ENCODE data around the gene NCAM2. TPM values are rescaled to one million over a fixed set of nuclear protein-coding genes. Genes with fewer than 3 reads are reported as not detected.

The NCAM2 gene
- total RNA-seq, 1 donor from 2014 or later: 15.9 TPM

GRCh38 chr21:21205604-21206003 lies 207.4 kb downstream of the NCAM2 start:
- Histone ChIP-seq H3K27ac (no peak overlapping the region), H3K9me3 (no peaks in the 10 kb centered on the region), H3K27me3 (no peaks in the 10 kb centered on the region), H3K4me1 (no peaks in the 10 kb centered on the region), H3K36me3 (no peaks in the 10 kb centered on the region), H3K4me3 (no peak overlapping the region)
- DNase-seq: no peak
- TF ChIP-seq CTCF (IDR thresholded peaks at IDR 0.05): no peak
- intact Hi-C loops (cut with DNase I): no loop called here
- no peak for ATAC-seq

GRCh38 chr21:21210552-21210951 lies 212.3 kb downstream of the NCAM2 start:
- H3K27ac ChIP-seq: no peak overlapping the region
- no peak for ATAC-seq

GRCh38 chr21:21213297-21213696 lies 215.1 kb downstream of the NCAM2 start:
- no peak overlapping the region for H3K4me3 ChIP-seq
- H3K4me1 ChIP-seq: no peaks in the 10 kb centered on the region
- H3K9me3 ChIP-seq: no peaks in the 10 kb centered on the region
- no peak for TF ChIP-seq CTCF (IDR thresholded peaks at IDR 0.05)
- intact Hi-C loops (cut with DNase I): no loop called here
- no peaks in the 10 kb centered on the region for H3K27me3 ChIP-seq
- no peak overlapping the region for H3K27ac ChIP-seq
- no peak for DNase-seq
- ATAC-seq: no peak
- no peaks in the 10 kb centered on the region for H3K36me3 ChIP-seq

More at GRCh38 chr21:21210552-21210951, 212.3 kb downstream of the NCAM2 start:
- no peak for TF ChIP-seq CTCF (IDR thresholded peaks at IDR 0.05)
- intact Hi-C loops (cut with DNase I): no loop called here
- no peak for DNase-seq
- Histone ChIP-seq H3K9me3 (no peaks in the 10 kb centered on the region), H3K36me3 (no peaks in the 10 kb centered on the region), H3K4me3 (no peak overlapping the region), H3K27me3 (no peaks in the 10 kb centered on the region), H3K4me1 (no peaks in the 10 kb centered on the region)

GRCh38 chr21:21216047-21216446 lies 217.8 kb downstream of the NCAM2 start:
- DNase-seq (no peak), ATAC-seq (no peak)
- intact Hi-C loops (cut with DNase I): no loop called here
- Histone ChIP-seq H3K36me3 (no peaks in the 10 kb centered on the region), H3K4me1 (no peaks in the 10 kb centered on the region), H3K27ac (no peak overlapping the region), H3K9me3 (no peaks in the 10 kb centered on the region), H3K27me3 (no peaks in the 10 kb centered on the region), H3K4me3 (no peak overlapping the region)
- TF ChIP-seq CTCF (IDR thresholded peaks at IDR 0.05): no peak

- intact Hi-C loops (cut with DNase I): no loop called here
- no peaks in the 10 kb centered on the region for H3K9me3 ChIP-seq
- no peak for TF ChIP-seq CTCF (IDR thresholded peaks at IDR 0.05)
- ATAC-seq (no peak), DNase-seq (no peak)
- H3K27me3 ChIP-seq: no peaks in the 10 kb centered on the region
- no peaks in the 10 kb centered on the region for H3K4me1 ChIP-seq
- no peak overlapping the region for H3K4me3 ChIP-seq
- no peaks in the 10 kb centered on the region for H3K36me3 ChIP-seq
- no peak overlapping the region for H3K27ac ChIP-seq
These were observed 228.3 kb downstream of the NCAM2 start for GRCh38 chr21:21226472-21226871.

GRCh38 chr21:21230672-21231071 lies 232.5 kb downstream of the NCAM2 start:
- ATAC-seq: no peak
- H3K27ac ChIP-seq: no peak overlapping the region
- intact Hi-C loops (cut with DNase I): no loop called here
- no peak for DNase-seq
- H3K4me1 ChIP-seq: no peaks in the 10 kb centered on the region
- no peaks in the 10 kb centered on the region for H3K27me3 ChIP-seq
- no peak overlapping the region for H3K4me3 ChIP-seq
- H3K36me3 ChIP-seq: no peaks in the 10 kb centered on the region
- TF ChIP-seq CTCF (IDR thresholded peaks at IDR 0.05): no peak
- H3K9me3 ChIP-seq: no peaks in the 10 kb centered on the region
